ENCODE results near the gene MAGOHB.
"Not testable (repeated sequence)": the region's sequence is repeated elsewhere in the genome, so short reads cannot be mapped to it uniquely, and the experiment has no call there.

The MAGOHB gene

DNA sequence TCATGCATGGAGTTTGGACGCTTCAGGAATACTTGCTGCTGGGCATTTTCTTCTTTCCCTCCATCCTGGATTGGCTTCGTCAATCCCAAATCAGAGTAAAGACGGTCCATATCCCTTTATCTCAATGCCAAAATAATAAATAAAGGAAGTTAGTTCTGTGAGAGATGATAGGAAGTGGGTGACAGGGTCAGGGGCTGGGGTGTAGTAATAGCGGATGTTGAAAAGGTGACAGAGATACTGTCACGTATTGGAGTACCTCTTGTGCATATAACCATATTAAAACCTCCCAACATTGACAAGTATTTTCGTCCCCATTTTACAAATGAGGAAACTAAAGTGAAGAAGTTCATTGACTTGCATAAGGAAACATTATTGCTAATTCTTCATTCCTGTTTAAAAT, 12.4 kb downstream of the MAGOHB start:
- Histone ChIP-seq H3K36me3 (ENCODE audit: control insufficient read depth, insufficient read depth, low read length) (peaks cover 3% of the 10 kb centered on the region), H3K4me3 (replicated peaks; ENCODE audit: low read depth, low read length) (no peak overlapping the region), H3K27me3 (replicated peaks; ENCODE audit: control insufficient read depth, insufficient read depth, low read length) (no peaks in the 10 kb centered on the region)
- TF ChIP-seq CTCF (IDR thresholded peaks at IDR 0.05; ENCODE audit: insufficient read depth, low read length, poor library complexity, severe bottlenecking) = no peak
- DNase-seq (ENCODE audit: extremely low read depth, insufficient read length) = no peak

DNA sequence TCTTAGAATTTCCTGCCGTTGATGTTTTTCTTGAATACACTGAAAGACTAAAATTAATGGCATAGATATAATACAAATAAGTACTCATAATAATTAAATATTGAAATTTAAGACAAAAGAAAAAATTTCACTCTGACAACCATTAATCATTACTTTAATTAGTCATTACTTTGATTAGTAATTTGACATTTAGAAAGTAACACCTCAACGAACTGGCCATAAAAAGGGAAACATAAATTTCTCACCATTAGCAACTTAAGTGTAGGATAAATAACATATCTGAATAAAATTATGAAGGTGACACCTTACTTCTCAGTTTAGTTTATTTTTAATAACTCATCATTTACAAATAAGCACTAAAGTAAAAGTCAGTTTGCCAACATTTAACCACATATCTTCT, 17.5 kb downstream of the MAGOHB start:
- H3K27me3 ChIP-seq (replicated peaks; ENCODE audit: control insufficient read depth, insufficient read depth, low read length) = no peaks in the 10 kb centered on the region
- no peak for TF ChIP-seq CTCF (IDR thresholded peaks at IDR 0.05; ENCODE audit: insufficient read depth, low read length, poor library complexity, severe bottlenecking)
- H3K36me3 ChIP-seq (ENCODE audit: control insufficient read depth, insufficient read depth, low read length) = peaks cover 2% of the 10 kb centered on the region
- no peak for DNase-seq (ENCODE audit: extremely low read depth, insufficient read length)
- H3K4me3 ChIP-seq (replicated peaks; ENCODE audit: low read depth, low read length) = no peak overlapping the region

GRCh38 chr12:10590966-10591365, 22.4 kb downstream of the MAGOHB start:
- Histone ChIP-seq H3K36me3 (ENCODE audit: control insufficient read depth, insufficient read depth, low read length) (no peaks in the 10 kb centered on the region; the same call in none of the 2 replicates), H3K27me3 (replicated peaks; ENCODE audit: control insufficient read depth, insufficient read depth, low read length) (no peaks in the 10 kb centered on the region), H3K4me3 (replicated peaks; ENCODE audit: low read depth, low read length) (no peak overlapping the region)
- no peak for DNase-seq (ENCODE audit: extremely low read depth, insufficient read length)
- no peak for TF ChIP-seq CTCF (IDR thresholded peaks at IDR 0.05; ENCODE audit: insufficient read depth, low read length, poor library complexity, severe bottlenecking)

DNA sequence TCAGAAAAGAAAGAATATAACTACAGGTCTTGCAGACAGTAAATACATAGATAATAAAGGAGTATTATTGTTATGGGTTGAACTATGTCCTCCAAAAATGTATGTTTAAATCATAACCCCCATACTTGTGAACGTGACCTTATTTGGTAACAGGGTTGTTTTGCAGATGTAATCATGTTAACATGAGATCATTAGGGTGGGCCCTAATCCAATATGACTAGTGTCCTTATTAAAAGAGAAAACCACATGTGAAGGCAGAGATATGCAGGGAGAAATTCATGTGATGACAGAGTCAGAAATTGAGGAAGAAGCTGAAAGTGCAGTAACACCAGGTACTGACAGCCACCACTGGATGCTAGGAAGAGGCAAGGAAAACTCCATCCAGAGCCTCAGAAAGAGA, 29.0 kb downstream of the MAGOHB start:
- no peak for TF ChIP-seq CTCF (IDR thresholded peaks at IDR 0.05; ENCODE audit: insufficient read depth, low read length, poor library complexity, severe bottlenecking)
- no peak overlapping the region for H3K4me3 ChIP-seq (replicated peaks; ENCODE audit: low read depth, low read length)
- DNase-seq (ENCODE audit: extremely low read depth, insufficient read length) = no peak
- no peaks in the 10 kb centered on the region for H3K27me3 ChIP-seq (replicated peaks; ENCODE audit: control insufficient read depth, insufficient read depth, low read length)
- H3K36me3 ChIP-seq (ENCODE audit: control insufficient read depth, insufficient read depth, low read length) = peaks cover 3% of the 10 kb centered on the region

DNA sequence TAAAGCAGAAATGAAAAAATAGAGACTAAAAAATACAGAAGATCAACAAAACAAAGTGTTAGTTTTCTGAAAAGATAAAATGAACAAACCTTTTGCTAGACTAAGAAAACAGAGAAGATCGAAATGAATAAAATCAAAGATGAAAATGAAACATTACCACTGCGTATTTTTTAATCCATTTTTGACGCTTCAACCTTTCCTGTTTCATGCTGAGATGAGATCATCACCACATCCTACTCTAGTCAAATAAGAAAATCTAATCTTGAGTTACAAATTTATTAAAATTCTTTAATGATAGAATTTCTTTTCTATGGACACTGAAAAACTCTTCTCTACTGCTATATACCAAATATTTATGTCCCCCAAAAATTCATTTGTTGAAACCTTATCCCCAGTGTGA, 30.7 kb downstream of the MAGOHB start:
- no peak for TF ChIP-seq CTCF (IDR thresholded peaks at IDR 0.05; ENCODE audit: insufficient read depth, low read length, poor library complexity, severe bottlenecking)
- no peak for DNase-seq (ENCODE audit: extremely low read depth, insufficient read length)

DNA sequence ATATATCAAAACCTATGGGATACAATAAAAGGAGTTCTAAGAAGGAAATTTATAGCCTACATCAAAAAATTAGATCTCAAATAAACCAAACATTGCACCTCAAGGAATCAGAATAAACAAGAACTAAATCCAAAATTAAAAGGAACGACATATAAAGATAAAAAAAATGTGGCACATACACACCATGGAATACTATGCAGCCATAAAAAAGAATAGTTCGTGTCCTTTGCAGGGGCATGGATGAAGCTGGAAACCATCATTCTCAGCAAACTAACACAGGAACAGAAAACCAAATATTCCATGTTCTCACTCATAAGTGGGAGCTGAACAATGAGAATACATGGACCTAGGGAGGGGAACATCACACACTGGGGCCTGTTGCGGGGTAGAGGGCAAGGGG, 31.3 kb downstream of the MAGOHB start:
- not testable (repeated sequence) for DNase-seq (ENCODE audit: extremely low read depth, insufficient read length); H3K36me3 ChIP-seq (ENCODE audit: control insufficient read depth, insufficient read depth, low read length); H3K27me3 ChIP-seq (replicated peaks; ENCODE audit: control insufficient read depth, insufficient read depth, low read length); H3K4me3 ChIP-seq (replicated peaks; ENCODE audit: low read depth, low read length)

More for the DNA sequence above, 30.7 kb downstream of the MAGOHB start:
- H3K27me3 ChIP-seq (replicated peaks; ENCODE audit: control insufficient read depth, insufficient read depth, low read length) = no peaks in the 10 kb centered on the region
- no peak overlapping the region for H3K4me3 ChIP-seq (replicated peaks; ENCODE audit: low read depth, low read length)
- peaks cover 3% of the 10 kb centered on the region for H3K36me3 ChIP-seq (ENCODE audit: control insufficient read depth, insufficient read depth, low read length)
